ENCODE results near the gene GGTLC1.

The GGTLC1 gene

GRCh38 chr20:24018796-24019195, 30.2 kb upstream of the GGTLC1 start (continued):
- TF ChIP-seq ZNF37A (tag by site-specific recombination; IDR thresholded peaks at IDR 0.05) (no peak), TSHZ1 (tag by site-specific recombination; IDR thresholded peaks at IDR 0.05; ENCODE audit: borderline replicate concordance) (no peak), ZNF169 (tag by site-specific recombination; IDR thresholded peaks at IDR 0.05) (no peak), ZBTB10 (tag by site-specific recombination; IDR thresholded peaks at IDR 0.05) (no peak), ZNF510 (tag by site-specific recombination; IDR thresholded peaks at IDR 0.05; ENCODE audit: insufficient replicate concordance) (no peak), ZNF398 (tag by site-specific recombination; IDR thresholded peaks at IDR 0.05) (no peak)

- H3K4me3 ChIP-seq (ENCODE audit: low read depth, low read length) = no peak overlapping the region
- POLR2A ChIA-PET = no interaction called here
- CTCF ChIA-PET = no interaction called here
- no peaks in the 10 kb centered on the region for H3K4me1 ChIP-seq (ENCODE audit: control insufficient read depth, insufficient read depth, low read length)
- H3K36me3 ChIP-seq (ENCODE audit: control insufficient read depth in 2 of 2, insufficient read depth in 1 of 2, low read length in 2 of 2) = no peaks in the 10 kb centered on the region
- H3K9me3 ChIP-seq (ENCODE audit: control insufficient read depth, insufficient read depth, low read depth, low read length) = no peaks in the 10 kb centered on the region
- H3K27ac ChIP-seq (ENCODE audit: extremely low read depth, low read depth, low read length) = no peak overlapping the region
- TF ChIP-seq ZNF211 (tag by site-specific recombination; IDR thresholded peaks at IDR 0.05; ENCODE audit: low read depth) = no peak
- TF ChIP-seq KLF17 (tag by site-specific recombination; IDR thresholded peaks at IDR 0.05) = no peak
- TF ChIP-seq ZNF791 (tag by site-specific recombination; IDR thresholded peaks at IDR 0.05) = no peak
- no peak for TF ChIP-seq AEBP2 (tag by site-specific recombination; IDR thresholded peaks at IDR 0.05; ENCODE audit: borderline replicate concordance)
- TF ChIP-seq ZNF311 (tag by site-specific recombination; IDR thresholded peaks at IDR 0.05; ENCODE audit: borderline replicate concordance) = no peak
- TF ChIP-seq ZNF37A (tag by site-specific recombination; IDR thresholded peaks at IDR 0.05) = no peak
- no peak for TF ChIP-seq ZFP69B (tag by site-specific recombination; IDR thresholded peaks at IDR 0.05)
- no peak for TF ChIP-seq HOXD13 (CRISPR knock-in tag; IDR thresholded peaks at IDR 0.05; ENCODE audit: borderline replicate concordance)
- no peak for TF ChIP-seq KLF1 (tag by site-specific recombination; IDR thresholded peaks at IDR 0.05)
- no peak for TF ChIP-seq KLF9 (tag by site-specific recombination; IDR thresholded peaks at IDR 0.05; ENCODE audit: low read depth)
- no peak for TF ChIP-seq ZXDB (tag by site-specific recombination; IDR thresholded peaks at IDR 0.05)
- TF ChIP-seq ZNF624 (tag by site-specific recombination; IDR thresholded peaks at IDR 0.05) = no peak
- no peak for TF ChIP-seq ZFP3 (tag by site-specific recombination; IDR thresholded peaks at IDR 0.05; ENCODE audit: low read depth)
- TF ChIP-seq SCRT2 (tag by site-specific recombination; IDR thresholded peaks at IDR 0.05) = no peak
- TF ChIP-seq ZNF221 (tag by site-specific recombination; IDR thresholded peaks at IDR 0.05; ENCODE audit: borderline replicate concordance) = no peak
- no peak for TF ChIP-seq ZNF623 (tag by site-specific recombination; IDR thresholded peaks at IDR 0.05)
- no peak for TF ChIP-seq BCL11B (tag by site-specific recombination; IDR thresholded peaks at IDR 0.05; ENCODE audit: low read depth)
- TF ChIP-seq ZNF175 (tag by site-specific recombination; IDR thresholded peaks at IDR 0.05) = no peak
- TF ChIP-seq ZNF133 (tag by site-specific recombination; IDR thresholded peaks at IDR 0.05) = no peak
- no peak for TF ChIP-seq ZNF792 (tag by site-specific recombination; IDR thresholded peaks at IDR 0.05)
Measured at GRCh38 chr20:24017458-24017755, 28.8 kb upstream of the GGTLC1 start.

Data from HEK293 (cell line).